Stimulated activated CD4-positive, alpha-beta T cell treated with anti-CD3 and anti-CD28 coated beads, Interleukin-1b, Interleukin-23, amount 100 ng/mL, for 24 hours (primary cell): ENCODE measurements around the gene INSL6.
"Not testable (repeated sequence)": the region's sequence is repeated elsewhere in the genome, so short reads cannot be mapped to it uniquely, and the experiment has no call there.

Experiments used
- DNase-seq, 4 experiments: peaks; one replicate each; pipeline ENCODE4 v3.0.0-alpha.2; 2020; ENCODE audit warnings: low read depth in 4 of 4, low spot score in 1 of 4

The INSL6 gene, protein sequence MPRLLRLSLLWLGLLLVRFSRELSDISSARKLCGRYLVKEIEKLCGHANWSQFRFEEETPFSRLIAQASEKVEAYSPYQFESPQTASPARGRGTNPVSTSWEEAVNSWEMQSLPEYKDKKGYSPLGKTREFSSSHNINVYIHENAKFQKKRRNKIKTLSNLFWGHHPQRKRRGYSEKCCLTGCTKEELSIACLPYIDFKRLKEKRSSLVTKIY

DNA sequence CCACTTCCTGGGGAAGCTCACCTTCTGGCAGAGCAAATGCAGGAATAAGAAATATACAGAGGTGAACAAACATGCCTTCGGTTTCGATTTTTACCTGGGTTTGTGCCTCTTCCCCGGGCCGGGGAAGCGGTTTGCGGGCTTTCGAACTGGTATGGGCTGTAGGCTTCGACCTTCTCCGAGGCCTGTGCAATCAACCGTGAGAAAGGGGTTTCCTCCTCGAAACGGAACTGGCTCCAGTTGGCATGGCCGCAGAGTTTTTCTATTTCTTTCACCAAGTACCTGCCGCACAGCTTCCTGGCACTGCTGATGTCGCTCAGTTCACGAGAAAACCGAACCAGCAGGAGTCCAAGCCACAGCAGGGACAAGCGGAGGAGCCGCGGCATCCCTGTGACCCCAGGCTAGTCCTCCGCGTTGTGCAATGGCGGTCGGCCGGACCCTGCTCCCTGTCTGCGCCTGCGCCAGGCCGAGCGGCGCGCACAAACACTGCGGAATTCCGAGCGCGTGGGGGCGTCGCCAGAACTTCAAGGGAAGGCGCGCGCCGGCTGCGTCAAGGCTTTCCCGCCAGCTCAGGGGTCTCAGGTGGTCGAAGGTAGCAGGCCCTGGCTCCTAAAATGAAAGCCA is at the start of gene INSL6:
TSS of gene INSL6 (minus strand) at position 420 of the 621 bp plus-strand sequence. CDS start at position 383, 37 bp downstream.
- DNase-seq: no peak

- DNase-seq: no peak
Measured at GRCh38 chr9:5231212-5231611, 45.8 kb upstream of the INSL6 start, which contains the start of gene INSL4. INSL4 (plus strand) TSS chr9:5231419; CDS start chr9:5231524, 105 bp downstream.

GRCh38 chr9:5230554-5230953 is 45.1 kb upstream of the INSL6 start:
- DNase-seq: no peak

GRCh38 chr9:5205071-5205470 is 19.6 kb upstream of the INSL6 start:
- DNase-seq: no peak

DNA sequence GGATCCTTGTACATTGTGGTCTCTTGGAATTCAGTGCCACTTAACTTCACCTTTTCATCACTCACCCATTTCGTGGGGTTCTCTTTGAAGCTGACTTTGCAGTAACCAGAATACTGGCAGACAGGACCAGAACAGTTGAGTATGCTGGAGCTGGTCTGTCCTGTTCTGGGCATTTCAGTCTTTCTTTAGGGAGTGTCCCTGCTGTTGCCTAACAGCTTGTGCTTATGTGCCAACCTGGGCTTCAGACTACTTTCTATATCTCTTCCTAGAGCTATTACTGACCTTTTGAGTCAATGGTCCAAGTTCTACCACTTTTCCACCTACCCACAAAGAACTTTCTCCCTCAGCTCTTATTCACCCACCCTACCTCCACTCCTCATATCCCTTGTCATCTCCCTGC is 10.0 kb upstream of the INSL6 start:
- DNase-seq: no peak

GRCh38 chr9:5193345-5193744 is 7.9 kb upstream of the INSL6 start:
- no peak for DNase-seq

- DNase-seq: no peak
Measured at GRCh38 chr9:5191985-5192384, 6.5 kb upstream of the INSL6 start.

GRCh38 chr9:5188060-5188984 is 2.9 kb upstream of the INSL6 start:
- DNase-seq: no peak

GRCh38 chr9:5186416-5187169 is 1.2 kb upstream of the INSL6 start:
- DNase-seq: peak in 3 of 4 experiments; percentile 6 to 39 (median 13)

- DNase-seq: no peak
Measured at GRCh38 chr9:5184776-5185175, 663 bp downstream of the INSL6 start.

- DNase-seq: not testable (repeated sequence)
Measured at GRCh38 chr9:5180631-5181030, 4.8 kb downstream of the INSL6 start.

GRCh38 chr9:5178126-5178805 is 7.2 kb downstream of the INSL6 start:
- DNase-seq: no peak

- no peak for DNase-seq
Measured at GRCh38 chr9:5146241-5146640, 39.2 kb downstream of the INSL6 start.

DNA sequence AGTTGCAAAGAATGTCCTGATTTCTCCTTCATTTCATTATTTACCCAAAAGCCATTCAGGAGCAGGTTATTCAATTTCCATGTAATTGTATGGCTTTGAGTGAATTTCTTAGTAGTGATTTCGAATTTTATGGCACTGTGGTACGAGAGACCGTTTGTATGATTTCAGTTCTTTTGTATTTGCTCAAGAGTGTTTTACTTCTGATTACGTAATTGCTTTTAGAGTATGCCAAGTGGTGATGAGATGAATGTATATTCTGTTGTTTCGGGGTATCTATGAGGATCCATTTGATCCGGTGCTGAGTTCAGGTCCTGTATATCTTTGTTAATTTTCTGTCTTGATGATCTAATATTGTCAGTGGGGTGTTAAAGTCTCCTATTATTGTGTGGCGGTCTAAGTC is 41.2 kb downstream of the INSL6 start:
- no peak for DNase-seq

DNA sequence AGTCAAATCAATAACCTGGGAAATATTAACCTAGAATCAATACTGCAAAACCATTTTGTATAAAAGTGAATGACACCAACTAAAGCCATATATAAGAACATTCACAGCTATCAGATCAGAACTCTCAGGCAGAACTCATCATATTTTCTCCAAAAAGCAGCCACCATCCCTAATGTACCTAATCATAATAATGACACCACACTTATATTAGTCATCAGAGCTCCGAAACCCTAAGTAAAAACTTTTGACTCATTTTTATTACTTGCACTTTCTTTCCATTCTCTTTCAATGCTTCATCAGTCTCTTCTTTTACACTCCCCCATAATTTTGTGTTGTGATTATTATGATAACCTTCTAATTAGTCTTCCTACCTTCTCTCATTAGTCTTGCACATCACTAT is 45.3 kb downstream of the INSL6 start:
- DNase-seq: no peak

DNA sequence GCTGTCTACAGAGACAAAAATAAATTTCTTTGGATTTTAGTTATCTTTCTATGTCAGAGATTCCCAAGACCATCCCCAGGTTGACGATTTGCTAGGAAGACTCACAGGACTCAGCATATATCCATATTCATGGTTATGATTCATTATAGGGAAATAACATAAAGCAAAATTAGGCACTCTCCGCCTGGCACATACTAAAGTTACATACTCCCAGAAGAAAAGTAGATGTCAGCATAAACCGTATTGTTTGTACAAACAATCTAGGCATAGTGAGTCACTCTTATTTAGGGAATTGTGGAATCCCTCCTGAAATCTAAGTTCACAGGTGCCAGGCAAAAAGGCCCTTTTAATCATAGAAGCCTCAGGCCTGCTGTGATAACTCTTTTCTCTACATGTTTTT is 62.9 kb downstream of the INSL6 start:
- DNase-seq: no peak

DNA sequence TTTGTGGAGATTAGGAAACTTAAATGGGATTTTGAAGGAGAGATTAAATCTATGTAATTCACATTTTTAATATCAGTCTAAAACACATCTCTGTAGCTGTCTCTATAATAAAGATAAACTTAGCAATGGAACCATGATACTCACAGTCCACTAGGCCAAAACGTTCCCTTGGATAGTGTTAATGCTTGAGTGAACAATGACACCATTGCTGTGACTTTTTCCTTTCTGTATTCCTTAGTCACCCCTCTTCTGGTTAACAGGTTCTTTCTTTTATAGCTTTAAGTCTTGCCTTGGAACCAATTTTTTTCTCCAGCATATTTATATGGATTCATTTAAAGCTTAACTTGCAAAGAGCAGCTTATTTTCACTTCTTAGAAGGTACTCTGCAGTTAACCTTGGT is 63.3 kb downstream of the INSL6 start:
- DNase-seq: no peak

- no peak for DNase-seq
Measured at GRCh38 chr9:5113994-5114748, 71.3 kb downstream of the INSL6 start.
